Fibroblast of skin of back (primary cell): ENCODE measurements around the gene GIT2.
A peak's percentile ranks its signal among the peaks of the same experiment; 100 is the strongest.

Experiments used
- DNase-seq: peaks from one replicate; pipeline ENCODE4 v3.0.0-alpha.2; 2013

The GIT2 gene

GRCh38 chr12:109888179-109889020, 107.8 kb downstream of the GIT2 start:
- DNase-seq, result peak; percentile 97

GRCh38 chr12:109885616-109886015, 110.6 kb downstream of the GIT2 start:
- no peak for DNase-seq

GRCh38 chr12:109883461-109883860, 112.7 kb downstream of the GIT2 start:
- DNase-seq, result no peak

GRCh38 chr12:109881752-109882151, 114.4 kb downstream of the GIT2 start:
- DNase-seq, result peak; percentile 30

GRCh38 chr12:109880938-109881337, 115.2 kb downstream of the GIT2 start:
- no peak for DNase-seq

- DNase-seq, result peak; percentile 86
Measured at GRCh38 chr12:109880043-109880931, 115.9 kb downstream of the GIT2 start, which contains the start of gene GLTP. TSS of gene GLTP (minus strand) at chr12:109880541. CDS start at chr12:109880374, 167 bp downstream.
